IPS-NIHi11 (cell line): Measurements from ENCODE around the gene NBPF12.
"Not testable (repeated sequence)": the region's sequence is repeated elsewhere in the genome, so short reads cannot be mapped to it uniquely, and the experiment has no call there.

Experiments used
- DNase-seq: peaks from one replicate; pipeline ENCODE4 v3.0.0; 2012; ENCODE audit warnings: mixed read lengths, low spot score

The NBPF12 gene

GRCh38 chr1:146986450-146986849 lies 48.3 kb downstream of the NBPF12 start:
- DNase-seq = not testable (repeated sequence)

DNA sequence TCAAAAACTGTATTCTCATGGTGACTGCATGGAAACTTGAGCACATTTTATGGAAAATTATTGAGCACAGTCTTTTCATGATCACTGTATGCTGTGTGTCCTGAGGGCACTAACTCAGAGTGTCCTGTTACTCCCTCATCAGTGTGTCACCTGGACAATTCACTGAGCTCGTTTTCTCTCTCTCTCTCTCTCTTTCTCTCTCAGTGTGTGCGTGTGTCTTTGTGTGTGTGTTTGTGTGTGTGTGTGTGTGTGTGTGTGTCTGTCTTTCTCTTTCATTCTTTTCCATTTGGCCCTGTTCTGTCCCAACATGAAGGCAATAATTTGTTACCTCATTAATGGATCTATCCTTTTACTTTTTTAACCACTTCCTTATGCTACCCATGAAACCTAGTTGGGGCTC lies 49.4 kb downstream of the NBPF12 start:
- not testable (repeated sequence) for DNase-seq

DNA sequence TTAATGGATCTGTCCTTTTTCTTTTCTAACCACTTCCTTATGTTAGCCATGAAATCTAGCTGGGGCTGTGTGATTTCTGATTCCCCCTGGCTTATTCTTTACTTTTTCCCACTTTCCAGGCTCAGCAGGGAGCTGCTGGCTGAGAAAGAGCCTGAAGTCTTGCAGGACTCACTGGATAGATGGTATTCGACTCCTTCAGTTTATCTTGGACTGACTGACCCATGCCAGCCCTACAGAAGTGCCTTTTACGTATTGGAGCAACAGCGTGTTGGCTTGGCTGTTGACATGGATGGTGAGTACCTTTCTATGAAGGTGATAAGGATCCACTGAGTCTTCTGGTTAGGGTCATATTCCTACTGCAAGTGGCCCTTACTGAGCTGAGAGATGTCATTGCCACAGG lies 51.3 kb downstream of the NBPF12 start:
- DNase-seq = not testable (repeated sequence)

DNA sequence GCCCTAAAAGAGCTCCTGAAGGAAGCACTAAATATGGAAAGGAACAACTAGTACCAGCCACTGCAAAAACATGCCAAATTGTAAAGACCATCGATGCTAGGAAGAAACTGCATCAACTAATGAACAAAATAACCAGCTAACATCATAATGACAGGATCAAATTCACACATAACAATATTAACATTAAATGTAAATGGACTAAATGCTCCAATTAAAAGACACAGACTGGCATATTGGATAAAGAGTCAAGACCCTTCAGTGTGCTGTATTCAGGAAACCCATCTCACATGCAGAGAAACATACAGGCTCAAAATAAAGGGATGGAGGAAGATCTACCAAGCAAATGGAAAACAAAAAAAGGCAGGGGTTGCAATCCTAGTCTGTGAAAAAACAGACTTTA lies 70.4 kb downstream of the NBPF12 start:
- DNase-seq = not testable (repeated sequence)

- DNase-seq = not testable (repeated sequence)
These were observed 88.9 kb downstream of the NBPF12 start for GRCh38 chr1:147026975-147027374.

GRCh38 chr1:147030066-147030653 lies 92.0 kb downstream of the NBPF12 start:
- DNase-seq = not testable (repeated sequence)

- no peak for DNase-seq
These were observed 101.8 kb downstream of the NBPF12 start for GRCh38 chr1:147039916-147040315.

GRCh38 chr1:147042891-147043290 lies 104.8 kb downstream of the NBPF12 start:
- DNase-seq = not testable (repeated sequence)

DNA sequence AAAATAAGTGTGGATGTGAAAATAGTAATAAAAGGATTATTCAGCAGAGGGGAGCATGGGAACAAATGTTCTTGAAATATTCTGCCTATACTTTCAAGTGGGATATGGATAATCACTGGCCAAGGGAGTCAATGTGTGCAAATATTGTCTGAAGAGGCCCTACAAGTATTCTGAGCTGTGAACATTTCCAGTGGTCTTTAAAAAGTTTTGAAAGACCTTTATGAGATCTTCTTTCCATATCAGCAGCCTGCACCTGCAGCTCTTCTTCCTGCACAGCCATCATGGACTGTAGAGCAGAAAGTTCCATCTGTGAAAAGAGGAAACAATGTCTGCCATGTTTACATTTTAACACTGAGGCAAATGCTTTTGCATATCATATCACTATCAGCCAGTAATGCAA lies 106.4 kb downstream of the NBPF12 start:
- not testable (repeated sequence) for DNase-seq
